DOHH2 (cell line): ENCODE results near the gene JADE3.

ENCODE experiments used
- H3F3A ChIP-seq: fragments of 200-600 bp; sonication (generic), shearing (Covaris generic); 2 replicates; pipeline ENCODE4 v1.6.0; 2016; ENCODE audit warnings: antibody characterized with exemption, mild to moderate bottlenecking; ENCODE audit not compliant: control insufficient read depth, insufficient read depth
- H3K27ac ChIP-seq: fragments of 200-600 bp; sonication (generic); 2 replicates; pipeline ENCODE4 v1.5.1; 2014; ENCODE audit warnings: low read depth, mild to moderate bottlenecking, low read length, moderate library complexity
- H3K27me3 ChIP-seq: fragments of 200-600 bp; sonication (generic); 2 replicates; pipeline ENCODE4 v1.6.1; 2014; ENCODE audit warnings: mild to moderate bottlenecking, low read length, mixed read lengths; ENCODE audit not compliant: control insufficient read depth
- H3K36me3 ChIP-seq: fragments of 200-600 bp; sonication (generic); 2 replicates; pipeline ENCODE4 v1.6.1; 2014; ENCODE audit warnings: mild to moderate bottlenecking, low read length, moderate library complexity, mixed read lengths; ENCODE audit not compliant: control insufficient read depth
- H3K4me1 ChIP-seq: fragments of 200-600 bp; sonication (generic); 2 replicates; pipeline ENCODE4 v1.6.1; 2014; ENCODE audit warnings: mild to moderate bottlenecking, low read length, mixed read lengths; ENCODE audit not compliant: control insufficient read depth
- H3K4me2 ChIP-seq: fragments of 200-600 bp; sonication (generic); 2 replicates; pipeline ENCODE4 v1.6.0; 2014; ENCODE audit warnings: mild to moderate bottlenecking, low read length, moderate library complexity
- H3K4me3 ChIP-seq: fragments of 200-600 bp; sonication (generic); 2 replicates; pipeline ENCODE4 v1.5.1; 2014; ENCODE audit warnings: mild to moderate bottlenecking, low read length, mixed read lengths
- H3K79me2 ChIP-seq: fragments of 200-600 bp; sonication (generic); 2 replicates; pipeline ENCODE4 v1.6.1; 2014; ENCODE audit warnings: mild to moderate bottlenecking, low read length, mixed read lengths; ENCODE audit not compliant: control insufficient read depth
- H3K9me2 ChIP-seq: fragments of 200-600 bp; sonication (generic); replicated peaks from 2 replicates; pipeline ENCODE4 v1.6.1; 2014; ENCODE audit warnings: mild to moderate bottlenecking, low read length, mixed read lengths; ENCODE audit not compliant: control insufficient read depth
- H3K9me3 ChIP-seq: fragments of 200-600 bp; sonication (generic); 2 replicates; pipeline ENCODE4 v1.6.1; 2014; ENCODE audit warnings: antibody characterized with exemption, low read length, mixed read lengths; ENCODE audit not compliant: control insufficient read depth, insufficient read depth
- H4K20me1 ChIP-seq: fragments of 200-600 bp; sonication (generic); 2 replicates; pipeline ENCODE4 v1.6.0; 2014; ENCODE audit warnings: low read depth, mild to moderate bottlenecking, antibody characterized with exemption, low read length, moderate library complexity; ENCODE audit not compliant: control insufficient read depth, insufficient read depth
- EZH2phosphoT487 ChIP-seq: fragments of 200-600 bp; sonication (generic); IDR thresholded peaks from 2 replicates; pipeline ENCODE4 v1.6.1; 2017; ENCODE audit warnings: borderline replicate concordance, mild to moderate bottlenecking, antibody characterized with exemption, low read length, moderate library complexity, mixed read lengths
- TF ChIP-seq, protein P1 (sequence below): fragments of 200-600 bp; sonication (generic); IDR thresholded peaks from one replicate; pipeline ENCODE4 v1.5.1; 2014; ENCODE audit warnings: antibody characterized with exemption, mild to moderate bottlenecking, low read depth, low read length; ENCODE audit not compliant: poor library complexity, severe bottlenecking

The JADE3 gene

GRCh38 chrX:47063179-47063578 lies 151.0 kb downstream of the JADE3 start:
- no peak for TF ChIP-seq EZH2phosphoT487
- TF ChIP-seq, protein P1, sequence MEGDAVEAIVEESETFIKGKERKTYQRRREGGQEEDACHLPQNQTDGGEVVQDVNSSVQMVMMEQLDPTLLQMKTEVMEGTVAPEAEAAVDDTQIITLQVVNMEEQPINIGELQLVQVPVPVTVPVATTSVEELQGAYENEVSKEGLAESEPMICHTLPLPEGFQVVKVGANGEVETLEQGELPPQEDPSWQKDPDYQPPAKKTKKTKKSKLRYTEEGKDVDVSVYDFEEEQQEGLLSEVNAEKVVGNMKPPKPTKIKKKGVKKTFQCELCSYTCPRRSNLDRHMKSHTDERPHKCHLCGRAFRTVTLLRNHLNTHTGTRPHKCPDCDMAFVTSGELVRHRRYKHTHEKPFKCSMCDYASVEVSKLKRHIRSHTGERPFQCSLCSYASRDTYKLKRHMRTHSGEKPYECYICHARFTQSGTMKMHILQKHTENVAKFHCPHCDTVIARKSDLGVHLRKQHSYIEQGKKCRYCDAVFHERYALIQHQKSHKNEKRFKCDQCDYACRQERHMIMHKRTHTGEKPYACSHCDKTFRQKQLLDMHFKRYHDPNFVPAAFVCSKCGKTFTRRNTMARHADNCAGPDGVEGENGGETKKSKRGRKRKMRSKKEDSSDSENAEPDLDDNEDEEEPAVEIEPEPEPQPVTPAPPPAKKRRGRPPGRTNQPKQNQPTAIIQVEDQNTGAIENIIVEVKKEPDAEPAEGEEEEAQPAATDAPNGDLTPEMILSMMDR: no peak
- H3K79me2 ChIP-seq: no peaks in the 10 kb centered on the region

DNA sequence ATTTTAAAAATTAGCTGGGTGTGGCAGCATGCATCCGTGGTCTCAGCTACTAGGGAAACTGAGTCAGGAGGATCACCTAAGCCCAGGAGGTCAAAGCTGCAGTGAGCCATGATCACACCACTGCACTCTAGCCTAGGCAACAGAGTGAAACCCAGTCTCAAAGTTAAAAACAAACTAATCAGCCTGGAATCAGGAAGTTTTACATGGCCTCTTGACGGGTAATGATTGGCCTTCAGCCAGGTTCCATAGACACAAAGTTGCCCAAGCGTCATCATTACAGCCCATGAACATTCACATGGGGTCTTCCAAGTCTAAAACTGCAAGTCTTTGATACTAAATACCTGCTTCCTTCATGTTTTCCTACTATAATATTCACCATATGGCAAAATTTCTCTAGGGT lies 156.0 kb downstream of the JADE3 start:
- no peaks in the 10 kb centered on the region for H3F3A ChIP-seq
- H3K79me2 ChIP-seq: no peaks in the 10 kb centered on the region
- H3K36me3 ChIP-seq: no peaks in the 10 kb centered on the region
- H4K20me1 ChIP-seq: no peaks in the 10 kb centered on the region
- H3K9me3 ChIP-seq: no peaks in the 10 kb centered on the region
- no peak overlapping the region for H3K4me3 ChIP-seq
- H3K4me2 ChIP-seq: no peak overlapping the region
- no peaks in the 10 kb centered on the region for H3K9me2 ChIP-seq
- H3K27ac ChIP-seq: no peak overlapping the region
- H3K4me1 ChIP-seq: no peaks in the 10 kb centered on the region
- no peaks in the 10 kb centered on the region for H3K27me3 ChIP-seq
- TF ChIP-seq, protein P1: no peak
- no peak for TF ChIP-seq EZH2phosphoT487

More at GRCh38 chrX:47063179-47063578, 151.0 kb downstream of the JADE3 start:
- Histone ChIP-seq H3F3A (no peaks in the 10 kb centered on the region), H3K36me3 (no peaks in the 10 kb centered on the region), H3K4me1 (no peaks in the 10 kb centered on the region), H3K4me3 (no peak overlapping the region), H3K9me2 (no peaks in the 10 kb centered on the region), H3K27me3 (no peaks in the 10 kb centered on the region), H3K9me3 (no peaks in the 10 kb centered on the region), H3K4me2 (no peak overlapping the region), H3K27ac (no peak overlapping the region), H4K20me1 (no peaks in the 10 kb centered on the region)

- no peaks in the 10 kb centered on the region for H3K4me1 ChIP-seq
- no peak overlapping the region for H3K4me3 ChIP-seq
- H3K4me2 ChIP-seq: no peak overlapping the region
- no peaks in the 10 kb centered on the region for H4K20me1 ChIP-seq
- H3K9me3 ChIP-seq: no peaks in the 10 kb centered on the region
- H3K27ac ChIP-seq: no peak overlapping the region
- H3K27me3 ChIP-seq: no peaks in the 10 kb centered on the region
- no peaks in the 10 kb centered on the region for H3K79me2 ChIP-seq
- no peaks in the 10 kb centered on the region for H3K9me2 ChIP-seq
- TF ChIP-seq EZH2phosphoT487: no peak
- TF ChIP-seq, protein P1: no peak
- H3F3A ChIP-seq: no peaks in the 10 kb centered on the region
- H3K36me3 ChIP-seq: no peaks in the 10 kb centered on the region
These were observed 156.5 kb downstream of the JADE3 start for GRCh38 chrX:47068720-47069119.
